NB4 (cell line): ENCODE measurements around the gene IER3IP1.

Experiments used
- CTCF ChIP-seq: IDR thresholded peaks from one replicate; pipeline ENCODE4 v1.5.1; 2012; ENCODE audit warnings: low read depth, low read length
- POLR2A ChIP-seq: IDR thresholded peaks from 2 replicates; pipeline ENCODE4 v1.6.1; 2011; ENCODE audit warnings: mild to moderate bottlenecking; ENCODE audit not compliant: insufficient read length; ENCODE audit errors: extremely low read depth

DNA sequence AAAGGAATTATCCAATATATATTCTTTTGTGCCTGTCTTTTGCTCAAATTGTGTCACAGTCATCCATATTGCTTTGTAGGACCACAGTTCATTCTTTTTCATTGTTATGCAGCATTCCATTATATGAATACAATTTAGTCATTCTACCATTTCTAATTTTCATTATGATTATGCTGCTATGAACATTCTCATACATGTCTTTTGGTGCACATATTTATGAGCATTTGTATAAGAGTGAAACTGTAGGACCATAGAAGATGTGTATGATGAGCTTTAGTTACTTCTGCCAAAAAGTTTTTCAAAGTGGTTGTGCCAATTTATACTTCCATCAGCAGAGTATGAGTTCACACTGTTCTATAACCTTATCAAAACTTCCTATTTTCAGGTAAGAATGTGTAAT is 7.7 kb downstream of the IER3IP1 start:
- TF ChIP-seq POLR2A, result no peak
- no peak for TF ChIP-seq CTCF
